Glutamatergic neuron (in vitro differentiated cells): ENCODE measurements around the gene MAGI1. TPM values are rescaled to one million over a fixed set of nuclear protein-coding genes. Genes with fewer than 3 reads are reported as not detected.

ENCODE experiments used
- DNase-seq: peaks from one replicate; pipeline ENCODE4 v3.0.0; 2022
- H3K27ac Mint-ChIP-seq: one replicate; pipeline ENCODE4 v1.8.0; 2020; ENCODE audit warnings: mild to moderate bottlenecking, mixed read lengths, inconsistent platforms; ENCODE audit not compliant: unreplicated experiment
- H3K27me3 Mint-ChIP-seq: one replicate; pipeline ENCODE4 v1.8.0; 2020; ENCODE audit warnings: mild to moderate bottlenecking, moderate library complexity, mixed read lengths, inconsistent platforms; ENCODE audit not compliant: unreplicated experiment
- H3K36me3 Mint-ChIP-seq: one replicate; pipeline ENCODE4 v1.8.0; 2020; ENCODE audit warnings: mild to moderate bottlenecking, mixed read lengths, inconsistent platforms; ENCODE audit not compliant: unreplicated experiment
- H3K4me1 Mint-ChIP-seq: one replicate; pipeline ENCODE4 v1.8.0; 2020; ENCODE audit warnings: mild to moderate bottlenecking, low read depth, mixed read lengths, inconsistent platforms; ENCODE audit not compliant: unreplicated experiment
- H3K4me3 Mint-ChIP-seq: one replicate; pipeline ENCODE4 v1.8.0; 2020; ENCODE audit warnings: mild to moderate bottlenecking, mixed read lengths, inconsistent platforms; ENCODE audit not compliant: unreplicated experiment
- H3K9me3 Mint-ChIP-seq: one replicate; pipeline ENCODE4 v1.8.0; 2020; ENCODE audit warnings: mild to moderate bottlenecking, moderate library complexity, mixed read lengths, inconsistent platforms; ENCODE audit not compliant: unreplicated experiment
- CTCF ChIP-seq: fragments of 200-600 bp; sonication (generic); IDR thresholded peaks from one replicate; pipeline ENCODE4 v1.5.0; 2021; ENCODE audit not compliant: partially characterized antibody, unreplicated experiment
- total RNA-seq: library from RNA; stranded (reverse); fragmentation: NEBNext Ultra II Directional; extraction: Animal tissue kit (Norgen Biotek cat#: 25700); gene quantifications from one replicate; pipeline ENCODE4 v1.2.1, GENCODE V29; 2021; ENCODE audit not compliant: unreplicated experiment

The MAGI1 gene
- total RNA-seq, 1 donor from 2014 or later = 46.5 TPM

- H3K4me1 Mint-ChIP-seq = no peaks in the 10 kb centered on the region
- H3K27ac Mint-ChIP-seq = no peak overlapping the region
- H3K9me3 Mint-ChIP-seq = no peaks in the 10 kb centered on the region
- H3K4me3 Mint-ChIP-seq = no peak overlapping the region
- no peaks in the 10 kb centered on the region for H3K27me3 Mint-ChIP-seq
- no peak for TF ChIP-seq CTCF
- no peak for DNase-seq
- no peaks in the 10 kb centered on the region for H3K36me3 Mint-ChIP-seq
Observed at GRCh38 chr3:65836047-65836446, 202.7 kb downstream of the MAGI1 start.

- Mint-ChIP-seq H3K4me1 (no peaks in the 10 kb centered on the region), H3K27me3 (no peaks in the 10 kb centered on the region), H3K9me3 (no peaks in the 10 kb centered on the region), H3K36me3 (no peaks in the 10 kb centered on the region), H3K4me3 (no peak overlapping the region), H3K27ac (no peak overlapping the region)
- TF ChIP-seq CTCF = no peak
- DNase-seq = no peak
Observed at GRCh38 chr3:65833761-65834505, 204.8 kb downstream of the MAGI1 start.

- TF ChIP-seq CTCF = no peak
- DNase-seq = no peak
- H3K4me3 Mint-ChIP-seq = no peak overlapping the region
- no peaks in the 10 kb centered on the region for H3K27me3 Mint-ChIP-seq
- H3K27ac Mint-ChIP-seq = no peak overlapping the region
- no peaks in the 10 kb centered on the region for H3K9me3 Mint-ChIP-seq
- H3K36me3 Mint-ChIP-seq = no peaks in the 10 kb centered on the region
- no peaks in the 10 kb centered on the region for H3K4me1 Mint-ChIP-seq
Observed at GRCh38 chr3:65831733-65832425, 206.8 kb downstream of the MAGI1 start.

GRCh38 chr3:65830948-65831732, 207.6 kb downstream of the MAGI1 start:
- Mint-ChIP-seq H3K36me3 (no peaks in the 10 kb centered on the region), H3K4me3 (no peak overlapping the region), H3K9me3 (no peaks in the 10 kb centered on the region), H3K27ac (no peak overlapping the region), H3K27me3 (no peaks in the 10 kb centered on the region), H3K4me1 (no peaks in the 10 kb centered on the region)
- DNase-seq = no peak
- no peak for TF ChIP-seq CTCF

GRCh38 chr3:65829228-65829627, 209.5 kb downstream of the MAGI1 start:
- Mint-ChIP-seq H3K4me3 (no peak overlapping the region), H3K9me3 (no peaks in the 10 kb centered on the region), H3K4me1 (no peaks in the 10 kb centered on the region), H3K27ac (no peak overlapping the region), H3K27me3 (no peaks in the 10 kb centered on the region), H3K36me3 (no peaks in the 10 kb centered on the region)
- DNase-seq = no peak
- no peak for TF ChIP-seq CTCF
